Esophagus squamous epithelium (tissue), 5 donors: Measurements from ENCODE around the gene UPK2. TPM values are rescaled to one million over a fixed set of nuclear protein-coding genes. Genes with fewer than 3 reads are reported as not detected.
"Not testable (repeated sequence)": the region's sequence is repeated elsewhere in the genome, so short reads cannot be mapped to it uniquely, and the experiment has no call there.

Experiments
- DNase-seq: peaks from one replicate; lab custom pipeline; 2025; lab: John Stamatoyannopoulos, UW
- H3K27ac ChIP-seq, 4 donors: fragments of 200-600 bp; sonication (generic); one replicate each; pipeline ENCODE4 v1.5.1; 2016 to 2019; ENCODE audit warnings: mild to moderate bottlenecking in 1 of 4
- H3K27me3 ChIP-seq, 4 donors: fragments of 200-600 bp; sonication (generic); 1 replicate in 3 of 4; 2 replicates in 1 of 4; pipeline versions ENCODE4 v1.5.1 to v1.6.0; 2017 to 2021; ENCODE audit warnings: antibody characterized with exemption in 1 of 4
- H3K36me3 ChIP-seq, 3 donors: fragments of 200-600 bp; sonication (generic); one replicate each; pipeline ENCODE4 v1.5.1; 2016 to 2019
- H3K4me1 ChIP-seq, 3 donors: fragments of 200-600 bp; sonication (generic); one replicate each; pipeline ENCODE4 v1.5.1; 2017 to 2019
- H3K4me3 ChIP-seq, 4 donors: fragments of 200-600 bp; sonication (generic); 1 replicate in 3 of 4; 2 replicates in 1 of 4; pipeline ENCODE4 v1.5.1; 2016 to 2019; ENCODE audit warnings: mild to moderate bottlenecking in 2 of 4, moderate library complexity in 1 of 4
- H3K9me3 ChIP-seq, 3 donors: fragments of 200-600 bp; sonication (generic); one replicate each; pipeline ENCODE4 v1.5.1; 2016 to 2019
- POLR2A ChIP-seq, 4 donors: fragments of 450-650 bp; IDR thresholded peaks; one replicate each; pipeline ENCODE4 v1.6.1; 2017; ENCODE audit warnings: antibody characterized with exemption in 4 of 4, mild to moderate bottlenecking in 4 of 4, moderate library complexity in 3 of 4
- WGBS, 2 donors: methylation state at CpG; one replicate each; pipeline ENCODE4 v1.1.5; 2018; 5-methylcytosine and 5-hydroxymethylcytosine counted together
- intact Hi-C: fragments of 100-400 bp; cut with DNase I; formaldehyde crosslinking; loops from one replicate; pipeline ENCODE4 v1.15.0; 2022
- total RNA-seq, 4 donors: library from RNA; depleted of rRNA; stranded (reverse); fragments of >200 nt; gene quantifications; one replicate each; pipeline ENCODE4 v1.1.0, GENCODE V29; 2016
- TF ChIP-seq, protein P1 (sequence below), 6 experiments: fragments of 450-650 bp in 4 of 6; fragments of 200-600 bp in 2 of 6; sonication (generic) in 2 of 6; IDR thresholded peaks; one replicate each; pipeline ENCODE4 v1.5.1; 2016 to 2019; ENCODE audit warnings: antibody characterized with exemption in 6 of 6, mild to moderate bottlenecking in 4 of 6, moderate library complexity in 4 of 6
- donor health status: DM: yes; HTN: yes; CAD: no.

Gene UPK2
- total RNA-seq, 4 donors from 2014 or later: 0.57 TPM; not detected in 3

DNA sequence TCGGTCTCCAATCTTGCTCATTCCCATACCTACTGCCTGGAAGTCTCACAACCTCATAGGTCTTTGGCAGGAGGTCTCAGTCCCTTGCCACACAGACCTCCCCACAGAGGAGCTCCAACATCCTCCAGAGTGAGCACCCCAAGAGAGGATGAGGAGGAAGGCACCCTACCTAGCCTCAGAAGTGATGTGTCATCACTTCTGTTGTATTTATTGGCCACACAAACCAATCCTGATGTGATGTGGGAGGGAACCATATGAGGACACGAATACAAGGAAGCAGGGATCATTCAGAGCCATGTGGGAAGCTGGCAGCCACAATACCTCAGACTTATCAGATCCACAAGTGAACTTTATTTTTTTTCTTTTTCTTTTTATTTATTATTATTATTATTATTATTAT is 9.0 kb upstream of the UPK2 start:
- intact Hi-C loops: no loop called here
- peaks cover 0 to 13% (median 0%) of the 10 kb centered on the region in 4 donors for H3K27me3 ChIP-seq
- peaks cover 0 to 5% (median 3%) of the 10 kb centered on the region in 3 donors for H3K4me1 ChIP-seq
- no peak overlapping the region for H3K27ac ChIP-seq
- DNase-seq: no peak
- 12 to 26% methylated on average over 2 of the region's 2 CpGs for WGBS, 2 donors
- H3K9me3 ChIP-seq: no peaks in the 10 kb centered on the region
- no peak overlapping the region for H3K4me3 ChIP-seq
- H3K36me3 ChIP-seq: no peaks in the 10 kb centered on the region
- TF ChIP-seq POLR2A (IDR thresholded peaks at IDR 0.05): no peak
- TF ChIP-seq, protein P1, sequence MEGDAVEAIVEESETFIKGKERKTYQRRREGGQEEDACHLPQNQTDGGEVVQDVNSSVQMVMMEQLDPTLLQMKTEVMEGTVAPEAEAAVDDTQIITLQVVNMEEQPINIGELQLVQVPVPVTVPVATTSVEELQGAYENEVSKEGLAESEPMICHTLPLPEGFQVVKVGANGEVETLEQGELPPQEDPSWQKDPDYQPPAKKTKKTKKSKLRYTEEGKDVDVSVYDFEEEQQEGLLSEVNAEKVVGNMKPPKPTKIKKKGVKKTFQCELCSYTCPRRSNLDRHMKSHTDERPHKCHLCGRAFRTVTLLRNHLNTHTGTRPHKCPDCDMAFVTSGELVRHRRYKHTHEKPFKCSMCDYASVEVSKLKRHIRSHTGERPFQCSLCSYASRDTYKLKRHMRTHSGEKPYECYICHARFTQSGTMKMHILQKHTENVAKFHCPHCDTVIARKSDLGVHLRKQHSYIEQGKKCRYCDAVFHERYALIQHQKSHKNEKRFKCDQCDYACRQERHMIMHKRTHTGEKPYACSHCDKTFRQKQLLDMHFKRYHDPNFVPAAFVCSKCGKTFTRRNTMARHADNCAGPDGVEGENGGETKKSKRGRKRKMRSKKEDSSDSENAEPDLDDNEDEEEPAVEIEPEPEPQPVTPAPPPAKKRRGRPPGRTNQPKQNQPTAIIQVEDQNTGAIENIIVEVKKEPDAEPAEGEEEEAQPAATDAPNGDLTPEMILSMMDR (IDR thresholded peaks at IDR 0.05): no peak

DNA sequence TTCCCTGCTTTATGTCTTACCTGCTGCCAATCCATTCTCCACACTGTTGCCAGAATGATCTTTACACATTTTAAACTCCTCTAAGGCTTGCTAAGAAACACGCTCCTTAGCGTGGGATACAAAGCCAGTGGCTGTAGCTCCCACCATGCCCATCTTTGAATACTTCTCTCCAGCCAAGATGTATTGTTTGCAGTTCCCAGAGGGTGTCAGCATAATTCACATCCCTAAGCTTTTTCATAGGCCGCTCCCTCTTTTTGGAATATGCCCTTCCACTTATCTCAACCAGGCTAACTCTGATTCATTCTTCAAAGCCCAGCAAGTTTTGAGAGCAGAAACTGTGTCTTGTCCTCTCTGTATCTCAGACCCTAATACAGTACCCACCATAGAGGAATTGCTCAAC is 8.1 kb upstream of the UPK2 start:
- intact Hi-C loops: no loop called here
- peaks cover 0 to 5% (median 3%) of the 10 kb centered on the region in 3 donors for H3K4me1 ChIP-seq
- no peak overlapping the region for H3K27ac ChIP-seq
- H3K4me3 ChIP-seq: no peak overlapping the region
- no peak for DNase-seq
- H3K36me3 ChIP-seq: no peaks in the 10 kb centered on the region
- TF ChIP-seq POLR2A (IDR thresholded peaks at IDR 0.05): no peak
- peaks cover 0 to 18% (median 0%) of the 10 kb centered on the region in 4 donors for H3K27me3 ChIP-seq
- 80 to 82% methylated on average over 3 of the region's 3 CpGs for WGBS, 2 donors
- no peaks in the 10 kb centered on the region for H3K9me3 ChIP-seq

GRCh38 chr11:118953265-118953664 is 2.8 kb upstream of the UPK2 start:
- intact Hi-C loops: loop anchor here (10.0 kb wide), 1 partner anchor 48 kb away; no protein-coding TSS in a partner anchor

DNA sequence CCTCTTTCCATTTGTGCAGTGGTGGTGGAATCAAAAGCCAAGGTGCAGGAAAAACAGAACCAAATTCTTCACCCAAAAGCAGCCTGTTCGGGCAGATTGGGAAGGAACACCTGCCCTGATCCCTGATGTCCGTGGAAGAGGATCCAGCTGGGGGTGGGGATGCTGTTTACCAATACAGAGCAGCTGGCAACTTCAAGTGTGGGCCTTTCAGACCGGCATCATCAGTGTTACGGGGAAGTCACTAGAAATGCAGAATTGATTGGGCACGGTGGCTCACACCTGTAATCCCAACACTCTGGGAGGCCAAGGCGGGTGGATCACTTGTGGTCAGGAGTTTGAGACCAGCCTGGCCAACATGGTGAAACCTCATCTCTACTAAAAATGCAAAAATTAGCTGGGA is 2.1 kb upstream of the UPK2 start:
- not testable (repeated sequence) for H3K27ac ChIP-seq, H3K4me3 ChIP-seq, H3K9me3 ChIP-seq, DNase-seq, H3K36me3 ChIP-seq
- peaks cover 0 to 36% (median 0%) of the 10 kb centered on the region in 4 donors for H3K27me3 ChIP-seq
- 40 to 75% methylated on average over 3 to 5 of the region's 6 CpGs for WGBS, 2 donors
- peaks cover 0 to 11% (median 0%) of the 10 kb centered on the region in 3 donors for H3K4me1 ChIP-seq
- intact Hi-C loops: loop anchor here (10.0 kb wide), 1 partner anchor 49 kb away; no protein-coding TSS in a partner anchor

More at GRCh38 chr11:118953265-118953664, 2.8 kb upstream of the UPK2 start:
- no peak for DNase-seq
- Histone ChIP-seq H3K27me3 (peaks cover 0 to 36% (median 0%) of the 10 kb centered on the region in 4 donors), H3K4me3 (no peak overlapping the region), H3K36me3 (no peaks in the 10 kb centered on the region), H3K27ac (no peak overlapping the region), H3K4me1 (peaks cover 0 to 11% (median 0%) of the 10 kb centered on the region in 3 donors), H3K9me3 (no peaks in the 10 kb centered on the region)
- WGBS, 2 donors: 52 to 58% methylated on average over 2 of the region's 6 CpGs
- TF ChIP-seq, protein P1 (IDR thresholded peaks at IDR 0.05): no peak
- no peak for TF ChIP-seq POLR2A (IDR thresholded peaks at IDR 0.05)

GRCh38 chr11:118956847-118957469 is 860 bp downstream of the UPK2 start:
- Histone ChIP-seq H3K9me3 (no peaks in the 10 kb centered on the region), H3K4me1 (peaks cover 0 to 16% (median 0%) of the 10 kb centered on the region in 3 donors), H3K4me3 (no peak overlapping the region), H3K36me3 (no peaks in the 10 kb centered on the region), H3K27ac (no peak overlapping the region), H3K27me3 (peaks cover 0 to 24% (median 0%) of the 10 kb centered on the region in 4 donors)
- no peak for DNase-seq
- 40 to 60% methylated on average over 7 to 10 of the region's 14 CpGs for WGBS, 2 donors
- intact Hi-C loops: loop anchor here (5.0 to 10.0 kb wide), 2 partner anchors 52 to 265 kb away; no protein-coding TSS in a partner anchor
- TF ChIP-seq POLR2A (IDR thresholded peaks at IDR 0.05): no peak
- TF ChIP-seq, protein P1 (IDR thresholded peaks at IDR 0.05): no peak

DNA sequence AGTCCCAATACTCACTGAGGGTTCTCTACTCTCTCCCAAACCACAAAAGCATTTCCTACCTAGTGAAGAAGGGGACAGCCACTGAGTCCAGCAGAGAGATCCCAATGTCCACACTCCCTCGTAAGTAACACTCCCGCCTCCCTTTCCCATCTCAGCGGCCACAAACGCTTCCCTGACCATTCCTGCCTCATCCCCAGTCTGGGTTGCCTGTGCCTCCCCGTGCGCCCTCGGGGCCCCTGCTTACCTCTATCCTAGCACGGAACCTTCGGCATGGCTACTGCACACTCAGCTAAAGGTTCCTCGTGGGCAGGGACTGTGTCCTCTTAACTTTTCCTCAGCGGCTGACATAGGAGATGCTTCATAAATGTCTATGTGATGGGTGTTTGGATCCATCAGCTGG is 1.5 kb downstream of the UPK2 start:
- H3K4me3 ChIP-seq: no peak overlapping the region
- 63 to 83% methylated on average over 5 to 11 of the region's 11 CpGs for WGBS, 2 donors
- TF ChIP-seq POLR2A (IDR thresholded peaks at IDR 0.05): no peak
- TF ChIP-seq, protein P1 (IDR thresholded peaks at IDR 0.05): no peak
- intact Hi-C loops: loop anchor here (5.0 to 10.0 kb wide), 2 partner anchors 53 to 265 kb away; no protein-coding TSS in a partner anchor
- peaks cover 0 to 18% (median 0%) of the 10 kb centered on the region in 3 donors for H3K4me1 ChIP-seq
- no peaks in the 10 kb centered on the region for H3K9me3 ChIP-seq
- DNase-seq: no peak
- H3K36me3 ChIP-seq: no peaks in the 10 kb centered on the region
- H3K27me3 ChIP-seq: peaks cover 0 to 18% (median 0%) of the 10 kb centered on the region in 4 donors
- no peak overlapping the region for H3K27ac ChIP-seq
